HEK293T (cell line): ENCODE results near the gene CAMK1D.

ENCODE experiments used
- CTCF ChIA-PET: fragments of 350-600 bp; formaldehyde crosslinking; extraction: SDS; loops from one replicate; lab custom pipeline; 2021; ENCODE audit warnings: antibody characterized with exemption, inconsistent platforms; lab: Yijun Ruan, JAX
- POLR2A ChIA-PET: fragments of 350-600 bp; formaldehyde crosslinking; extraction: SDS; loops from one replicate; lab custom pipeline; 2020; ENCODE audit warnings: antibody characterized with exemption, inconsistent platforms; lab: Yijun Ruan, JAX
- DNase-seq: peaks from one replicate; pipeline ENCODE4 v3.0.0; 2012; ENCODE audit warnings: mixed read lengths; ENCODE audit errors: extremely low spot score
- ARNT ChIP-seq: fragments of 450-650 bp; IDR thresholded peaks from 2 replicates; pipeline ENCODE4 v1.6.1; 2017; ENCODE audit warnings: mild to moderate bottlenecking
- BHLHE40 ChIP-seq: fragments of 450-650 bp; IDR thresholded peaks from 2 replicates; pipeline ENCODE4 v1.6.1; 2016; ENCODE audit warnings: mild to moderate bottlenecking, moderate library complexity, borderline replicate concordance
- CTBP1 ChIP-seq: fragments of 450-650 bp; IDR thresholded peaks from 2 replicates; pipeline ENCODE4 v1.6.1; 2016; ENCODE audit warnings: borderline replicate concordance
- ELF4 ChIP-seq: fragments of 450-650 bp; IDR thresholded peaks from 2 replicates; pipeline ENCODE4 v1.6.1; 2017; ENCODE audit warnings: antibody characterized with exemption
- FOXA1 ChIP-seq: fragments of 450-650 bp; IDR thresholded peaks from 2 replicates; pipeline ENCODE4 v1.6.1; 2016; ENCODE audit warnings: mild to moderate bottlenecking
- FOXK2 ChIP-seq: fragments of 450-650 bp; IDR thresholded peaks from 2 replicates; pipeline ENCODE4 v1.6.1; 2016; ENCODE audit warnings: mild to moderate bottlenecking
- FOXM1 ChIP-seq: fragments of 450-650 bp; IDR thresholded peaks from 2 replicates; pipeline ENCODE4 v1.6.1; 2017; ENCODE audit warnings: mild to moderate bottlenecking, borderline replicate concordance
- HDGF ChIP-seq: fragments of 450-650 bp; IDR thresholded peaks from 2 replicates; pipeline ENCODE4 v1.6.1; 2017; ENCODE audit warnings: antibody characterized with exemption, borderline replicate concordance
- L3MBTL2 ChIP-seq: fragments of 450-650 bp; conservative IDR thresholded peaks from 2 replicates; pipeline ENCODE4 v1.6.1; 2016; ENCODE audit warnings: mild to moderate bottlenecking
- LEF1 ChIP-seq: fragments of 450-650 bp; IDR thresholded peaks from 2 replicates; pipeline ENCODE4 v1.6.1; 2017; ENCODE audit warnings: mild to moderate bottlenecking, borderline replicate concordance
- NFRKB ChIP-seq: fragments of 450-650 bp; IDR thresholded peaks from 2 replicates; pipeline ENCODE4 v1.6.1; 2016; ENCODE audit warnings: mild to moderate bottlenecking, moderate library complexity
- PKNOX1 ChIP-seq: fragments of 450-650 bp; IDR thresholded peaks from 2 replicates; pipeline ENCODE4 v1.6.1; 2016
- SP1 ChIP-seq: fragments of 450-650 bp; IDR thresholded peaks from 2 replicates; pipeline ENCODE4 v1.6.1; 2017
- SUZ12 ChIP-seq: fragments of 450-650 bp; IDR thresholded peaks from 2 replicates; pipeline ENCODE4 v1.6.1; 2016; ENCODE audit warnings: mild to moderate bottlenecking
- TARDBP ChIP-seq: fragments of 450-650 bp; IDR thresholded peaks from 2 replicates; pipeline ENCODE4 v1.6.1; 2016
- ZNF384 ChIP-seq: fragments of 450-650 bp; IDR thresholded peaks from 2 replicates; pipeline ENCODE4 v1.6.1; 2016

Gene CAMK1D

GRCh38 chr10:12364559-12364958 lies 15.2 kb downstream of the CAMK1D start:
- ChIA-PET CTCF (no interaction called here), POLR2A (no interaction called here)

GRCh38 chr10:12367272-12367671 lies 17.9 kb downstream of the CAMK1D start:
- TF ChIP-seq ARNT (no peak), FOXM1 (no peak), ELF4 (no peak), PKNOX1 (no peak), CTBP1 (no peak), SUZ12 (no peak)
- ChIA-PET POLR2A (no interaction called here), CTCF (interaction anchor here (0.7 to 1.3 kb wide), 2 partner anchors 38 to 226 kb away, joined by 3 read pairs; no protein-coding TSS in a partner anchor)
- DNase-seq, result no peak

More at GRCh38 chr10:12364559-12364958, 15.2 kb downstream of the CAMK1D start:
- no peak for TF ChIP-seq HDGF
- TF ChIP-seq PKNOX1, result no peak
- TF ChIP-seq ELF4, result no peak
- no peak for TF ChIP-seq FOXM1
- no peak for TF ChIP-seq LEF1
- no peak for DNase-seq

GRCh38 chr10:12369982-12370381 lies 20.6 kb downstream of the CAMK1D start:
- TF ChIP-seq ARNT, result no peak
- TF ChIP-seq BHLHE40, result no peak
- TF ChIP-seq PKNOX1, result no peak
- TF ChIP-seq TARDBP, result no peak
- no peak for TF ChIP-seq SUZ12
- no peak for TF ChIP-seq LEF1
- no peak for TF ChIP-seq ELF4
- no peak for TF ChIP-seq FOXA1
- TF ChIP-seq CTBP1, result no peak
- TF ChIP-seq L3MBTL2, result no peak
- TF ChIP-seq NFRKB, result no peak
- TF ChIP-seq SP1, result no peak
- no peak for TF ChIP-seq HDGF
- no peak for TF ChIP-seq FOXK2
- ChIA-PET CTCF (no interaction called here), POLR2A (no interaction called here)
- DNase-seq, result no peak

- CTCF ChIA-PET, result no interaction called here
- TF ChIP-seq FOXM1 (no peak), NFRKB (no peak), PKNOX1 (no peak)
- POLR2A ChIA-PET, result no interaction called here
- DNase-seq, result no peak
Observed at GRCh38 chr10:12372846-12373245, 23.5 kb downstream of the CAMK1D start.

- TF ChIP-seq CTBP1, result no peak
- no peak for TF ChIP-seq SUZ12
- TF ChIP-seq SP1, result no peak
- TF ChIP-seq LEF1, result no peak
- no peak for TF ChIP-seq ZNF384
- POLR2A ChIA-PET, result interaction anchor here (1.0 kb wide), 1 partner anchor 17 kb away, joined by 3 read pairs; no protein-coding TSS in a partner anchor
- CTCF ChIA-PET, result no interaction called here
- no peak for DNase-seq
Observed at GRCh38 chr10:12375076-12375504, 25.7 kb downstream of the CAMK1D start.

GRCh38 chr10:12376211-12376610 lies 26.9 kb downstream of the CAMK1D start:
- TF ChIP-seq FOXM1, result no peak
- no peak for TF ChIP-seq NFRKB
- no peak for TF ChIP-seq FOXA1
- no peak for TF ChIP-seq BHLHE40
- TF ChIP-seq CTBP1, result no peak
- no peak for TF ChIP-seq TARDBP
- no peak for TF ChIP-seq ZNF384
- POLR2A ChIA-PET, result no interaction called here
- CTCF ChIA-PET, result no interaction called here
- DNase-seq, result no peak
